Immature natural killer cell (primary cell): ENCODE data around the gene STMN3. TPM values are rescaled to one million over a fixed set of nuclear protein-coding genes. Genes with fewer than 3 reads are reported as not detected.
"Not testable (repeated sequence)": the region's sequence is repeated elsewhere in the genome, so short reads cannot be mapped to it uniquely, and the experiment has no call there.

Experiments used
- DNase-seq, 3 donors: peaks; one replicate each; pipeline ENCODE4 v3.0.0; 2022; ENCODE audit warnings: mixed read lengths in 1 of 3
- H3K27ac Mint-ChIP-seq, 6 donors: one replicate each; pipeline ENCODE4 v1.8.0; 2020; ENCODE audit warnings: mixed read lengths in 6 of 6, mild to moderate bottlenecking in 5 of 6, inconsistent platforms in 4 of 6, moderate library complexity in 3 of 6
- H3K27me3 Mint-ChIP-seq, 3 donors: one replicate each; pipeline ENCODE4 v1.8.0; 2020 to 2021; ENCODE audit warnings: low read depth in 3 of 3, mild to moderate bottlenecking in 3 of 3, mixed read lengths in 3 of 3, moderate library complexity in 3 of 3, inconsistent platforms in 1 of 3
- H3K36me3 Mint-ChIP-seq, 3 donors: one replicate each; pipeline ENCODE4 v1.8.0; 2020; ENCODE audit warnings: mixed read lengths in 3 of 3, inconsistent platforms in 2 of 3, mild to moderate bottlenecking in 2 of 3
- H3K4me1 Mint-ChIP-seq, 2 donors: one replicate each; pipeline ENCODE4 v1.8.0; 2020; ENCODE audit warnings: inconsistent platforms in 2 of 2, mild to moderate bottlenecking in 2 of 2, mixed read lengths in 2 of 2, moderate library complexity in 1 of 2
- H3K4me3 Mint-ChIP-seq, 5 donors: one replicate each; pipeline ENCODE4 v1.8.0; 2020; ENCODE audit warnings: mild to moderate bottlenecking in 5 of 5, mixed read lengths in 5 of 5, inconsistent platforms in 3 of 5, moderate library complexity in 3 of 5
- H3K9me3 Mint-ChIP-seq, 6 donors: one replicate each; pipeline ENCODE4 v1.8.0; 2020; ENCODE audit warnings: mild to moderate bottlenecking in 6 of 6, mixed read lengths in 6 of 6, inconsistent platforms in 4 of 6, moderate library complexity in 3 of 6
- polyA plus RNA-seq, 3 donors: library from polyadenylated mRNA; unstranded; fragments of 300-500 nt; fragmentation: Illumina TruSeq; gene quantifications; one replicate each; pipeline ENCODE4 v1.2.3, GENCODE V29; 2021

Gene STMN3
- polyA plus RNA-seq, 3 donors from 2014 or later: 0.36 to 1.6 (median 1.1) TPM

DNA sequence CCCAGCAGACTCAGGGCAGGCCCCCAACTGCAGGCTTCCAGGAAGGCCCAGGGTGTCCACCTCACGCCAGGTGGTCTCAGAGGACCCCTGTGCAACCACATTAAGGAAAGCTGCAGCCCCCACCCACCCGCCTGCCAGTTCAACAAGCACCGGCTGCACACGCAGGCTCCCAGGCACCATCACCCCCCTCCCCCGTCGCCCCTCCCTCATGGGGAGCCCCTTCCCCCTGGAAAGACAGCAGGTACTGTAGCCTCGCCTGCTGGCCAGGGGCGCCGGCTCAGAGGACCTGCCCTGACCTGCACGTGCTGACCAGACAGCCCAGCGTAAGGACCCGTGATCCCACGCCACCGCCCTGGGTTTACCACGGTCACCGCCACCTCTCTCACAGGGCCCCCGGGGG, 12.5 kb downstream of the STMN3 start:
- peak; percentile 47 to 67 (median 50) for DNase-seq
- Mint-ChIP-seq H3K4me3 (peak overlapping the region; percentile 7 to 66 (median 44)), H3K27ac (peak overlapping the region; percentile 43 to 99 (median 87)), H3K4me1 (peaks cover 34 to 41% of the 10 kb centered on the region in 2 donors), H3K27me3 (peaks cover 6 to 16% (median 12%) of the 10 kb centered on the region in 3 donors)
- H3K36me3 Mint-ChIP-seq, H3K9me3 Mint-ChIP-seq: not testable (repeated sequence)

- no peaks in the 10 kb centered on the region for H3K36me3 Mint-ChIP-seq
- peak overlapping the region; percentile 93 to 100 (median 98) for H3K27ac Mint-ChIP-seq
- H3K9me3 Mint-ChIP-seq: no peaks in the 10 kb centered on the region
- peaks cover 40 to 47% of the 10 kb centered on the region in 2 donors for H3K4me1 Mint-ChIP-seq
- peaks cover 12 to 19% (median 18%) of the 10 kb centered on the region in 3 donors for H3K27me3 Mint-ChIP-seq
- DNase-seq: no peak
- H3K4me3 Mint-ChIP-seq: peak overlapping the region; percentile 83 to 90 (median 88)
Measured at GRCh38 chr20:63640086-63640485, 13.1 kb downstream of the STMN3 start.

DNA sequence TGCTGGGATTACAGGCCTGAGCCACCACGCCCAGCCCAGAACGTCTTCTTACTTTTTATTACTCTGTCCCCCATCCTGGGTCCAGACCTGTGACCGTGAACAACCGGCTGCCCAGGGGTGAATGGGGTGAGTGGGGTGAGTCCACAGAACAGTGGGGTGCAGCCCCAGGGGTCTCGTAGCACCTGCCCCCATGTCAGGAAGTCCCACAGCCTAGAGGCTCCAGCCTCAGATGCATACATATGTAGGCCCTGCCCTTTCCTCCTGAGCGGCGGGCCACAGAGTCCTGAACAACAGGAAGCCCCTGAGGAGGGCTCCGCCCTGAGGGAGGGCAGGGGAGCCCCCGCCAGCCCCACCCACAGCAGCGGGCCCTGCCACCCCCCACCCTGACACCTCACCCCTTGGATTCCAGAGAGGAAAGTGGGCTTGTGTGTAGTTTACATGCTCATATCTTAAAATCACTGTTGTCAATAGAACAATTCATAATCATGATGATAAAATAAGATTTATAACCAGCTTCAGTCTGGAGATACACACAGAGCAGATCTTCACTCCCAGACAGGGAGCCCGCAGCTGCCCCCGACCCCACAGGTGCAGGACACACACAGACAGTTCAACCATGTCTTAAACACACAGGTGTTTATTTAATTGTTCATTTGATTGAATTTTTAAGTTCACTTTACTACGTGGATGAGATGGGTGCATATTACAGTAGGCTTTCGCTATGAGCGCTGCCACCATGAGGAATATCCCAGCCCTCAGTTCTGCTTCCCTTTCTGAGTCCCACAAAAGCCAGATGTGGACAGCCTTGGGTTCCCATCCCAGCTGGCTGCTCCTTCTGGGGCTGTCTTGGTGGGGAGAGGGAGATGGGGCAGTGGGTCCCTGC, 13.9 kb downstream of the STMN3 start:
- DNase-seq: peak; percentile 58 to 69 (median 60)
- H3K4me3 Mint-ChIP-seq: peak overlapping the region; percentile 83 to 90 (median 88)
- H3K36me3 Mint-ChIP-seq: no peaks in the 10 kb centered on the region
- H3K27ac Mint-ChIP-seq: peak overlapping the region; percentile 93 to 100 (median 98)
- H3K27me3 Mint-ChIP-seq: peaks cover 15 to 19% (median 16%) of the 10 kb centered on the region in 3 donors
- H3K9me3 Mint-ChIP-seq: no peaks in the 10 kb centered on the region
- peaks cover 48 to 52% of the 10 kb centered on the region in 2 donors for H3K4me1 Mint-ChIP-seq

DNA sequence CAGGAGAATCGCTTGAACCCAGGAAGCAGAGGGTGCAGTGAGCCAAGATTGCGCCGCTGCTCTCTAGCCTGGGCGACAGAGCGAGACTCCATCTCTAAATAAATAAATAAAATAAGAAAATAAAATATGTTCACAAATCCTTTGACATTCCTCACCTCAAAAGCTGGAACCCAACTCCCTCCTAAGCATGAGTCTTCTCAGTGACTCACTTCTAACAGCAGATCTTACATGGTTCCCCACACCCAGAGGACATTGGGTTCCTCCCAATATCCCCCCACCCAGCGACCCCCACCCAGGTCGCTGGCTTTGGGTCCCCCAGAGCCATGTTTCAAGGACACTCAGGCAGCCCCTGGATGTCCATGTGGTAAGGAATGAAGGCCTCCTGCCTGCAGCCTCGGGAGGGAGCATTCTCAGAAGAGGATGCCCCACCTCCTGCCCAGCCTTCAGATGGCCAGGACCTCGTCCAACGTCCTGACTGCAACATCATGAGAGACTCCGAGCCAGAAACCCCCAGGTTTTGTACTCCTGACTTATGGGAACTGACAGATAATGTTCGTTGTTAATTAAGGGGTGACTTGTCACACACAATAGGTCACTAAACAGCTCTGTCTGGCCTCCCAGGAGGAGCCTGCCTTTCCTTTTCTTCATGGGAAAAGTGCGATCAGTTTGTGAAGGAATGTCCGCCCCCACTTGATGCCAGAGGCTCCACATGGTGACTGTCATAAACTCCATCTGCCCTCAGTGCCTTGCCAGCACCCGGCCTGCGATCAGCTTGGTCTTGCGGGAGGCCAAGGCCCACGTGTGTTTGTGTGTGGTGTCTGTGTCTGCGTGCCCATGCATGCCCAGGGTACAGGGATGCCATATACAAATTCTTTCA, 16.2 kb downstream of the STMN3 start:
- peaks cover 14 to 16% (median 14%) of the 10 kb centered on the region in 3 donors for H3K27me3 Mint-ChIP-seq
- peaks cover 63 to 67% of the 10 kb centered on the region in 2 donors for H3K4me1 Mint-ChIP-seq
- no peaks in the 10 kb centered on the region for H3K36me3 Mint-ChIP-seq
- H3K9me3 Mint-ChIP-seq: no peaks in the 10 kb centered on the region
- peak overlapping the region; percentile 24 to 63 (median 48) for H3K4me3 Mint-ChIP-seq
- no peak for DNase-seq
- peak overlapping the region; percentile 90 to 99 (median 95) for H3K27ac Mint-ChIP-seq

- Mint-ChIP-seq H3K4me1 (peaks cover 63 to 69% of the 10 kb centered on the region in 2 donors), H3K9me3 (no peaks in the 10 kb centered on the region), H3K27me3 (peaks cover 12 to 15% (median 13%) of the 10 kb centered on the region in 3 donors), H3K4me3 (peak overlapping the region; percentile 78 to 88 (median 81)), H3K27ac (peak overlapping the region; percentile 97 to 99 (median 98)), H3K36me3 (no peaks in the 10 kb centered on the region)
- peak; percentile 89 to 90 (median 89) for DNase-seq
Measured at GRCh38 chr20:63635431-63636141, 17.6 kb downstream of the STMN3 start.

- H3K27me3 Mint-ChIP-seq: peaks cover 12 to 15% (median 13%) of the 10 kb centered on the region in 3 donors
- H3K9me3 Mint-ChIP-seq: no peaks in the 10 kb centered on the region
- DNase-seq: no peak
- no peaks in the 10 kb centered on the region for H3K36me3 Mint-ChIP-seq
- peaks cover 53 to 56% of the 10 kb centered on the region in 2 donors for H3K4me1 Mint-ChIP-seq
- peak overlapping the region; percentile 31 to 72 (median 40) for H3K4me3 Mint-ChIP-seq
- peak overlapping the region in 5 of 6 donors; percentile 53 to 86 (median 75) for H3K27ac Mint-ChIP-seq
Measured at GRCh38 chr20:63633732-63634131, 19.5 kb downstream of the STMN3 start.

DNA sequence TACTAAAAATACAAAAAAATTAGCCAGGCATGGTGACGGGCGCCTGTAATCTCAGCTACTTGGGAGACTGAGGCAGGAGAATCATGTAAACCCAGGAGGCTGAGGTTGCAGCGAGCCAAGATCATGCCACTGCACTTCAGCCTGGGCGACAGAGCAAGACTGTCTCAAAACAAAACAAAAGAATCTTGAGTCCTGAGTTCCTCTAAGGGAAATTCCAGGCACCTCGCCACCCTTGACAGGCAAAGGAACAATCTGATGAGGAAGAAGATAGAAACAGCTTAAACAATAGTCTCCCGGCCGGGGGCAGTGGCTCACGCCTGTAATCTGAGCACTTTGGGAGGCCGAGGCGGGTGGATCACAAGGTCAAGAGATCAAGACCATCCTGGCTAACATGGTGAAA, 21.8 kb downstream of the STMN3 start:
- Mint-ChIP-seq H3K27ac (peak overlapping the region in 1 of 6 donors; percentile 40), H3K27me3 (peaks cover 11 to 15% (median 12%) of the 10 kb centered on the region in 3 donors), H3K4me1 (peaks cover 47 to 48% of the 10 kb centered on the region in 2 donors)
- H3K4me3 Mint-ChIP-seq, H3K9me3 Mint-ChIP-seq, H3K36me3 Mint-ChIP-seq, DNase-seq: not testable (repeated sequence)

GRCh38 chr20:63630956-63631355, 22.3 kb downstream of the STMN3 start:
- DNase-seq, H3K4me3 Mint-ChIP-seq, H3K36me3 Mint-ChIP-seq, H3K9me3 Mint-ChIP-seq, H3K27ac Mint-ChIP-seq: not testable (repeated sequence)
- Mint-ChIP-seq H3K4me1 (peaks cover 46 to 48% of the 10 kb centered on the region in 2 donors), H3K27me3 (peaks cover 9 to 14% (median 11%) of the 10 kb centered on the region in 3 donors)

DNA sequence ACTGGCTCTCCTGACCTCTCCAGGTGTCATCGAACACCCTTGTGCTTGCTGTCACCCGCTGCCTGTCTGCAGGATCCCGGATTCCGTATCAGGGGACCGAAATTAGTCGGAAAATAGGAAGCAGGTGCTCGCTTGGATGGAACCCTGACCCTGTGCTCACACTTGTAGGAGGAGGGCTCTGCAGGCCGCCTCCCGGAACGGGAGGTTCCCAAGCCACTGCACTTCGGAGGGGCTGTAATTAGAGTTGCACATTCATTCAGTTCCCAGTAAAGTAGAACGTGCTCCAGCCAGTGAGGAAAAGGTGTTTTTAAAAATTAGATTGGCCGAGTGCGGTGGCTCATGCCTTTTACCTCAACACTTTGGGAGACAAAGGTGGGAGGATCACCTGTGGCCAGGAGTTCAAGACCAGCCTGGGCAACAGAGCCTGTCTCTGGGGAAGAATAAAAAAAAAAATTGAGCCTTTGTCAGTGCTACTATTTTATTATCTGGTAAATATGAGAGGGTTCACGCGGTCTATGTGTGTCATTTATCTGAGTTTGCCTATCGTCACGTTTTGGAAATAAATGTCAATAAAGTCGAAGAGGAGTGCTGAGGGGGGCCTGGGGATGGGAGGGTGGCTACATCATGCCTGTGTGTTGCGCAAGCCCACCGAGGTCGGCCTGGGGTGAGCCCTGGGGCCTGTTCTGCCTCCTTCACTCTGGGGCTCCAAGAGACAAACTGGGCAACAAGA, 24.8 kb downstream of the STMN3 start:
- H3K27me3 Mint-ChIP-seq: peaks cover 0 to 13% (median 0%) of the 10 kb centered on the region in 3 donors
- peak overlapping the region; percentile 87 to 91 (median 89) for H3K4me3 Mint-ChIP-seq
- peak overlapping the region; percentile 81 to 93 (median 88) for H3K27ac Mint-ChIP-seq
- H3K36me3 Mint-ChIP-seq: peaks cover 0 to 3% (median 0%) of the 10 kb centered on the region in 3 donors
- DNase-seq: peak in 1 of 3 donors; percentile 42
- H3K9me3 Mint-ChIP-seq: no peaks in the 10 kb centered on the region
- peaks cover 25 to 34% of the 10 kb centered on the region in 2 donors for H3K4me1 Mint-ChIP-seq

DNA sequence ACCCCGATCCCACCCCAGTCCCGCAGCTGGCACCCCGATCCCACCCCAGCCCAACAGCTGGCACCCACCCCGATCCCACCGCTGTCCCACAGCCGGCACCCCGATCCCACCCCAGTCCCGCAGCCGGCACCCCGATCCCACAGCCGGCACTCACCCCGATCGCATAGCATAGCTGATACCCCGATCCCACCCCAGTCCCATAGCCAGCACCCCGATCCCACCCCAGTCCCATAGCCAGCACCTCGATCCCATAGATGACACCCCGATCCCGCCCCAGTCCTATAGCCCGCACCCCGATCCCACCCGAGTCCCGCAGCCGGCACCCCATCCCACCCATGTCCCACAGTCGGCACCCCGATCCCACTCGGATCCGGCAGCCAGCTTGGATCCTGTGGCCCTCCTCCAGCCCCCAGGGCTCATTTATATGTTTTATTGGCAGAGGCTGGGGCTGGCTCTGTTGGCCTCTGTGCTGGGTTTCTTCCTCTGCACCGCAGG, 25.4 kb downstream of the STMN3 start:
- H3K9me3 Mint-ChIP-seq: no peaks in the 10 kb centered on the region
- peak overlapping the region; percentile 81 to 93 (median 88) for H3K27ac Mint-ChIP-seq
- peaks cover 0 to 3% (median 0%) of the 10 kb centered on the region in 3 donors for H3K36me3 Mint-ChIP-seq
- DNase-seq: no peak
- H3K27me3 Mint-ChIP-seq: peaks cover 0 to 13% (median 0%) of the 10 kb centered on the region in 3 donors
- peaks cover 22 to 29% of the 10 kb centered on the region in 2 donors for H3K4me1 Mint-ChIP-seq
- peak overlapping the region; percentile 87 to 91 (median 89) for H3K4me3 Mint-ChIP-seq

DNA sequence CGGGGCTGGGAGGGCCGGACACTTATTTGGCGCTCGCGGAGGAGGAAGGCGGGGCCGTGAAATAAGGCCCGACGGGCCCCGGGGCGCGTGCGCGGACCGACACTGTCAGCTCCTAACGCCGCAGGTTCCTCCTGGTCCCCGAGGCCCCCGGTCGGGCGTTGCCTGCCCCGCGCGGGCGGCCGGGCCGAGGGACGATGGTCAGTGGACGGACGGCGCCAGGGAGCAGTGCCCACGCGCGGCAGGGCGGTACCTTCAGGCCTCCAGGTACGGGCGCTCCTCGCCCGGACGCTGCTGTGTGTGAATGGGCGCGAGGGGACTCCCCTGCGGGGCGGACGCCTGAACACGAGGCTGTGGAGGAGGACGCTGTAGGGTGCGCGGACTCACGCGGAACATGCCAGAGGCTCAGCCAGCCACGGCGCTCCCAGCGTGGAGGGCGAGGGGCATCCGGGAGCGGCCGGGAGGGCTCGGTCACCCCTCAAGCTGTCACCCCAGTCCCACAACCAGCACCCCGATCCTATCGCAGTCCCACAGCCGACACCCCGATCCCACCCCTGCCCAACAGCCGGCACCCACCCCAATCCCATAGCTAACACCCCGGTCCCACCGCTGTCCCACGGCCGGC, 26.0 kb downstream of the STMN3 start:
- Mint-ChIP-seq H3K4me3 (peak overlapping the region; percentile 87 to 91 (median 89)), H3K27ac (peak overlapping the region; percentile 57 to 90 (median 76)), H3K9me3 (no peaks in the 10 kb centered on the region), H3K4me1 (peaks cover 26 to 28% of the 10 kb centered on the region in 2 donors), H3K27me3 (peaks cover 0 to 13% (median 0%) of the 10 kb centered on the region in 3 donors), H3K36me3 (peaks cover 0 to 3% (median 0%) of the 10 kb centered on the region in 3 donors)
- peak; percentile 95 to 96 (median 96) for DNase-seq
